SK-N-SH (cell line): ENCODE measurements around the gene LCE2B. TPM values are rescaled to one million over a fixed set of nuclear protein-coding genes. Genes with fewer than 3 reads are reported as not detected.

ENCODE experiments used
- CTCF ChIA-PET: fragments of 300-600, 350-600 bp; formaldehyde crosslinking; extraction: SDS; loops from one replicate; lab custom pipeline; 2021; lab: Yijun Ruan, JAX
- POLR2A ChIA-PET: fragments of 350-600 bp; sonication (Branson Sonifier 250); formaldehyde crosslinking; extraction: SDS; loops from one replicate; lab custom pipeline; 2020; ENCODE audit warnings: antibody characterized with exemption, inconsistent platforms; lab: Yijun Ruan, JAX
- DNase-seq: peaks from one replicate; pipeline ENCODE4 v3.0.0; 2012
- H2AFZ ChIP-seq: fragments of 200-600 bp; sonication (generic); 2 replicates; pipeline ENCODE4 v1.8.1; 2016; ENCODE audit warnings: antibody characterized with exemption, mild to moderate bottlenecking, low read depth
- H3F3A ChIP-seq: fragments of 200-600 bp; sonication (generic); replicated peaks from 2 replicates; pipeline ENCODE3; 2016; ENCODE audit warnings: antibody characterized with exemption, mild to moderate bottlenecking; ENCODE audit not compliant: insufficient read depth
- H3K27ac ChIP-seq, 2 experiments: fragments of 200-500 bp in 1 of 2; fragments of 200-600 bp in 1 of 2; sonication (Bioruptor generic) in 1 of 2; sonication (generic), shearing (Covaris generic) in 1 of 2; 2 replicates each; pipeline versions ENCODE4 v1.5.1 to v1.6.1; 2014 to 2016; ENCODE audit warnings: low read depth in 2 of 2, inconsistent platforms in 1 of 2, low read length in 1 of 2, mild to moderate bottlenecking in 1 of 2, mixed read lengths in 1 of 2
- H3K27me3 ChIP-seq: fragments of 200-600 bp; sonication (generic), shearing (Covaris generic); 2 replicates; pipeline ENCODE4 v1.6.1; 2016; ENCODE audit warnings: mixed run types; ENCODE audit not compliant: insufficient read depth
- H3K36me3 ChIP-seq, 2 experiments: fragments of 200-500 bp in 1 of 2; fragments of 200-600 bp in 1 of 2; sonication (Bioruptor generic) in 1 of 2; sonication (generic) in 1 of 2; replicated peaks in 1 of 2; 2 replicates each; pipeline versions ENCODE3 to v1.5.1; 2014 to 2016; ENCODE audit warnings: low read length in 1 of 2, mild to moderate bottlenecking in 1 of 2; ENCODE audit not compliant: insufficient read depth in 2 of 2, control insufficient read depth in 1 of 2
- H3K4me1 ChIP-seq, 2 experiments: fragments of 200-500 bp in 1 of 2; fragments of 200-600 bp in 1 of 2; sonication (Bioruptor generic) in 1 of 2; sonication (generic), shearing (Covaris generic) in 1 of 2; 2 replicates each; pipeline versions ENCODE4 v1.5.1 to v1.6.1; 2014 to 2016; ENCODE audit warnings: low read depth in 1 of 2, low read length in 1 of 2, mixed run types in 1 of 2; ENCODE audit not compliant: insufficient read depth in 2 of 2, control insufficient read depth in 1 of 2
- H3K4me2 ChIP-seq: fragments of 200-600 bp; sonication (generic), shearing (Covaris generic); 2 replicates; pipeline ENCODE4 v1.6.1; 2017; ENCODE audit warnings: mixed run types
- H3K4me3 ChIP-seq, 2 experiments: fragments of 200-500 bp in 1 of 2; fragments of 200-600 bp in 1 of 2; sonication (Bioruptor generic) in 1 of 2; sonication (generic), shearing (Covaris generic) in 1 of 2; 2 replicates each; pipeline versions ENCODE4 v1.5.1 to v1.8.1; 2014 to 2016; ENCODE audit warnings: low read depth in 2 of 2, inconsistent platforms in 1 of 2, low read length in 1 of 2, mild to moderate bottlenecking in 1 of 2, mixed read lengths in 1 of 2, moderate library complexity in 1 of 2
- H3K79me2 ChIP-seq: fragments of 200-600 bp; sonication (generic); 2 replicates; pipeline ENCODE4 v1.8.1; 2017; ENCODE audit warnings: mild to moderate bottlenecking; ENCODE audit not compliant: insufficient read depth
- H3K9ac ChIP-seq: fragments of 200-600 bp; sonication (generic); 2 replicates; pipeline ENCODE4 v1.6.1; 2017; ENCODE audit warnings: mixed run types
- H3K9me2 ChIP-seq: fragments of 200-600 bp; sonication (generic); 2 replicates; pipeline ENCODE4 v1.6.1; 2017; ENCODE audit warnings: mixed run types
- H3K9me3 ChIP-seq: fragments of 200-600 bp; sonication (generic); 2 replicates; pipeline ENCODE4 v1.6.1; 2017; ENCODE audit warnings: mixed run types, mild to moderate bottlenecking, moderate library complexity
- H4K20me1 ChIP-seq: fragments of 200-600 bp; sonication (generic); 2 replicates; pipeline ENCODE4 v1.6.1; 2017; ENCODE audit warnings: mild to moderate bottlenecking, mixed run types; ENCODE audit not compliant: insufficient read depth
- CTCF ChIP-seq: fragments of 200-600 bp; sonication (generic); IDR thresholded peaks from 2 replicates; pipeline ENCODE4 v1.6.1; 2017; ENCODE audit warnings: antibody characterized with exemption, mild to moderate bottlenecking, moderate library complexity
- ELF1 ChIP-seq: IDR thresholded peaks from 2 replicates; pipeline ENCODE4 v1.4.0; 2012
- EZH2phosphoT487 ChIP-seq: fragments of 200-600 bp; sonication (generic); IDR thresholded peaks from 2 replicates; pipeline ENCODE4 v1.6.1; 2017; ENCODE audit warnings: low read depth, mixed run types, mild to moderate bottlenecking, antibody characterized with exemption, moderate library complexity, borderline replicate concordance
- GABPA ChIP-seq: IDR thresholded peaks from 2 replicates; pipeline ENCODE4 v1.4.0; 2012; ENCODE audit warnings: low read depth, mild to moderate bottlenecking
- GATA2 ChIP-seq: sonication (generic); formaldehyde crosslinking; IDR thresholded peaks from 2 replicates; pipeline ENCODE4 v1.5.0; 2020; ENCODE audit warnings: mild to moderate bottlenecking, missing genetic modification reagents
- IRF3 ChIP-seq: fragments of 150-350 bp; IDR thresholded peaks from 2 replicates; pipeline ENCODE4 v1.6.1; 2016; ENCODE audit warnings: mild to moderate bottlenecking, low read depth, low read length
- MAX ChIP-seq: IDR thresholded peaks from 2 replicates; pipeline ENCODE4 v1.4.0; 2012; ENCODE audit warnings: low read depth
- MXI1 ChIP-seq: IDR thresholded peaks from 2 replicates; pipeline ENCODE4 v1.6.1; 2012; ENCODE audit warnings: mild to moderate bottlenecking, low read depth, low read length, improper control_type of control experiment
- RXRA ChIP-seq: IDR thresholded peaks from 2 replicates; pipeline ENCODE4 v1.4.0; 2012; ENCODE audit warnings: low read depth, mild to moderate bottlenecking, borderline replicate concordance
- SIN3A ChIP-seq: IDR thresholded peaks from 2 replicates; pipeline ENCODE4 v1.6.1; 2012; ENCODE audit warnings: low read depth, mild to moderate bottlenecking, low read length, moderate library complexity, borderline replicate concordance
- TEAD4 ChIP-seq: IDR thresholded peaks from 2 replicates; pipeline ENCODE4 v1.4.0; 2012; ENCODE audit warnings: mild to moderate bottlenecking, borderline replicate concordance; ENCODE audit not compliant: insufficient read depth
- USF1 ChIP-seq: IDR thresholded peaks from 2 replicates; pipeline ENCODE4 v1.4.0; 2012; ENCODE audit warnings: low read depth, borderline replicate concordance
- WGBS: methylation state at CpG from one replicate; pipeline ENCODE4 v1.1.6; 2017; ENCODE audit warnings: low lambda C conversion rate; 5-methylcytosine and 5-hydroxymethylcytosine counted together
- polyA plus RNA-seq, 3 experiments: library from polyadenylated mRNA; depleted of rRNA; stranded (reverse); fragments of >200 nt; gene quantifications; 2 replicates each; pipeline ENCODE4 v1.2.3, GENCODE V29; 2012

The LCE2B gene
- polyA plus RNA-seq, 1 of the 3 experiments (the other 2 are of a cell fraction): not detected

GRCh38 chr1:152725261-152725660 is 39.3 kb downstream of the LCE2B start (continued):
- TF ChIP-seq ELF1: no peak
- no peak for TF ChIP-seq CTCF
- TF ChIP-seq EZH2phosphoT487: no peak
- no peak for TF ChIP-seq GATA2 (CRISPR knock-in tag)
- TF ChIP-seq MAX: no peak
- TF ChIP-seq RXRA: no peak
- no peak for TF ChIP-seq SIN3A
- no peak for TF ChIP-seq GABPA
- no peak for TF ChIP-seq IRF3

GRCh38 chr1:152728986-152729385 is 43.1 kb downstream of the LCE2B start:
- no peak overlapping the region for H3K9ac ChIP-seq
- H2AFZ ChIP-seq: no peak overlapping the region
- H3K27me3 ChIP-seq: peaks cover 12% of the 10 kb centered on the region; the same call in 1 of the 2 replicates
- POLR2A ChIA-PET: no interaction called here
- DNase-seq: no peak
- H3K27ac ChIP-seq: no peak overlapping the region
- no peaks in the 10 kb centered on the region for H3K4me1 ChIP-seq
- CTCF ChIA-PET: no interaction called here
- H3K4me3 ChIP-seq: no peak overlapping the region
- no peaks in the 10 kb centered on the region for H3K9me3 ChIP-seq
- TF ChIP-seq EZH2phosphoT487: no peak
- TF ChIP-seq USF1: no peak
- no peak for TF ChIP-seq RXRA
- no peak for TF ChIP-seq TEAD4
- no peak for TF ChIP-seq MXI1
- TF ChIP-seq IRF3: no peak
- no peak for TF ChIP-seq MAX
- H4K20me1 ChIP-seq: no peaks in the 10 kb centered on the region
- no peaks in the 10 kb centered on the region for H3F3A ChIP-seq
- no peaks in the 10 kb centered on the region for H3K36me3 ChIP-seq
- no peaks in the 10 kb centered on the region for H3K9me2 ChIP-seq
- no peak overlapping the region for H3K4me2 ChIP-seq
- WGBS: 0% methylated on average over 1 of the region's 1 CpG
- no peaks in the 10 kb centered on the region for H3K79me2 ChIP-seq
